Ovary (tissue), 9 donors: ENCODE measurements around the gene ATG9B. TPM values are rescaled to one million over a fixed set of nuclear protein-coding genes. Genes with fewer than 3 reads are reported as not detected.

Experiments
- DNase-seq, 5 donors: peaks; one replicate each; pipeline ENCODE4 v3.0.0-alpha.2; 2019 to 2020
- H3K27ac ChIP-seq, 2 donors: fragments of 200-600 bp; one replicate each; pipeline versions ENCODE4 v1.5.1 to v1.8.0; 2019 to 2022
- H3K27me3 ChIP-seq: fragments of 200-600 bp; one replicate; pipeline ENCODE4 v1.8.0; 2022
- H3K36me3 ChIP-seq: fragments of 200-600 bp; sonication (generic); one replicate; pipeline ENCODE4 v1.5.1; 2019
- H3K4me1 ChIP-seq: one replicate; pipeline ENCODE4 v1.8.1; 2013; ENCODE audit warnings: mild to moderate bottlenecking, moderate library complexity; ENCODE audit not compliant: insufficient read depth
- H3K4me3 ChIP-seq: fragments of 200-600 bp; sonication (generic); one replicate; pipeline ENCODE4 v1.5.1; 2017
- H3K9me3 ChIP-seq, 2 donors: fragments of 200-600 bp in 1 of 2; sonication (generic) in 1 of 2; one replicate each; pipeline versions ENCODE4 v1.5.1 to v1.8.1; 2013 to 2019; ENCODE audit warnings: mild to moderate bottlenecking in 1 of 2, moderate library complexity in 1 of 2
- EP300 ChIP-seq: sonication (generic); formaldehyde crosslinking; IDR thresholded peaks from one replicate; pipeline ENCODE4 v1.6.1; 2017; ENCODE audit warnings: antibody characterized with exemption
- POLR2A ChIP-seq: fragments of 450-650 bp; IDR thresholded peaks from one replicate; pipeline ENCODE4 v1.6.1; 2017; ENCODE audit warnings: antibody characterized with exemption, mild to moderate bottlenecking, moderate library complexity
- WGBS, 3 donors: extraction: QIAGEN DNeasy Blood & Tissue Kit in 1 of 3; methylation state at CpG; one replicate each; pipeline versions ENCODE4 v1.1.5 to v1.1.7; 2013 to 2017; 5-methylcytosine and 5-hydroxymethylcytosine counted together
- intact Hi-C, 4 donors: fragments of 100-400 bp; cut with DNase I; formaldehyde crosslinking; loops; one replicate each; pipeline versions ENCODE4 v1.11.0 to v1.15.1; 2022 to 2023
- polyA plus RNA-seq, 2 donors: library from polyadenylated mRNA; stranded (reverse); fragments of 200-250 nt in 1 of 2; fragments of 350-450 nt in 1 of 2; fragmentation: Illumina TruSeq in 1 of 2; extraction: RNeasy Lipid Tissue Mini Kit (QIAGEN cat#74804) in 1 of 2; gene quantifications; one replicate each; pipeline ENCODE4 v1.2.3, GENCODE V29; 2013 to 2014
- total RNA-seq, 7 donors: library from RNA; depleted of rRNA in 2 of 7; stranded (reverse); fragments of >200 nt in 2 of 7; fragmentation: NEBNext Ultra II Directional in 3 of 7; extraction: Animal tissue kit (Norgen Biotek cat#: 25700) in 3 of 7; gene quantifications; one replicate each; pipeline versions ENCODE4 v1.1.0 to v1.2.4, GENCODE V29; 2016 to 2023
- TF ChIP-seq, protein P1 (sequence below), 3 donors: fragments of 450-650 bp in 2 of 3; fragments of 200-600 bp in 1 of 3; IDR thresholded peaks; one replicate each; pipeline versions ENCODE4 v1.5.1 to v1.8.0; 2016 to 2022; ENCODE audit warnings: antibody characterized with exemption in 3 of 3, mild to moderate bottlenecking in 1 of 3
- donor health status: DM: no; HTN: no; CAD: no; lungs with moderate emphysema.
- donor health status: DM: no; HTN: no; CAD: no.
- donor health status: Bipolar disorder and iron deficiency.
- donor health status: DM: yes; HTN: yes; CAD: no.
- donor health status: DM: no; HTN: no; CAD: no.
- donor health status: DM: yes; HTN: yes; CAD: no.

The ATG9B gene
- total and polyA plus RNA-seq, 9 donors, result 0.03 to 1.0 (median 0.35) TPM

DNA sequence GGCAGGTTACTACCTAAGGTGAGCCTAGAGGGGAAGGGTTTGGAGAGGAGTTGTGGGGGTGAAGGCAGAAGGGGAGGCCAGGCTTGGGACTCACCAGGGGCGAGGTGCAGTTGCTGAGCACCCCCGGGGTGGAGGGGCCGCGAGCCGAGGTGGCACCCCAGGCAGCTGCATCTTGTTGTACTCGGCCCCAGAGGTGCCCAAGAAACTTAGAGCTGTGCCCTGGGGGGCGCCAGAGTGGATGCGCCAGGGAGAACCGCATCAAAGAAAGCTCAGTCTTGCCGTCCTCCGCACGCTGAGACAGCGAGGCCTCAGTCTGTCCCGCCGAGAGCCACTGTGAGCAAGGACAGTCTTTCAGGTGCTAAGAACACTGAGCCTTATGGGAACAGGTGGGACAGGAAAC, 7.4 kb downstream of the ATG9B start:
- no peak for DNase-seq
- H3K4me3 ChIP-seq, result no peak overlapping the region
- no peak overlapping the region for H3K27ac ChIP-seq
- no peaks in the 10 kb centered on the region for H3K36me3 ChIP-seq
- intact Hi-C loops, result loop anchor here in 3 of 4 donors (5.0 to 10.0 kb wide), 2 partner anchors 55 to 98 kb away; no protein-coding TSS in a partner anchor
- WGBS, 3 donors, result 82 to 88% (median 83%) methylated on average over 15 of the region's 15 CpGs
- H3K9me3 ChIP-seq, result no peaks in the 10 kb centered on the region
- H3K4me1 ChIP-seq, result peaks cover 6% of the 10 kb centered on the region
- TF ChIP-seq POLR2A (no peak), EP300 (no peak)
- TF ChIP-seq, protein P1, sequence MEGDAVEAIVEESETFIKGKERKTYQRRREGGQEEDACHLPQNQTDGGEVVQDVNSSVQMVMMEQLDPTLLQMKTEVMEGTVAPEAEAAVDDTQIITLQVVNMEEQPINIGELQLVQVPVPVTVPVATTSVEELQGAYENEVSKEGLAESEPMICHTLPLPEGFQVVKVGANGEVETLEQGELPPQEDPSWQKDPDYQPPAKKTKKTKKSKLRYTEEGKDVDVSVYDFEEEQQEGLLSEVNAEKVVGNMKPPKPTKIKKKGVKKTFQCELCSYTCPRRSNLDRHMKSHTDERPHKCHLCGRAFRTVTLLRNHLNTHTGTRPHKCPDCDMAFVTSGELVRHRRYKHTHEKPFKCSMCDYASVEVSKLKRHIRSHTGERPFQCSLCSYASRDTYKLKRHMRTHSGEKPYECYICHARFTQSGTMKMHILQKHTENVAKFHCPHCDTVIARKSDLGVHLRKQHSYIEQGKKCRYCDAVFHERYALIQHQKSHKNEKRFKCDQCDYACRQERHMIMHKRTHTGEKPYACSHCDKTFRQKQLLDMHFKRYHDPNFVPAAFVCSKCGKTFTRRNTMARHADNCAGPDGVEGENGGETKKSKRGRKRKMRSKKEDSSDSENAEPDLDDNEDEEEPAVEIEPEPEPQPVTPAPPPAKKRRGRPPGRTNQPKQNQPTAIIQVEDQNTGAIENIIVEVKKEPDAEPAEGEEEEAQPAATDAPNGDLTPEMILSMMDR (IDR thresholded peaks at IDR 0.05), result no peak
- H3K27me3 ChIP-seq, result no peaks in the 10 kb centered on the region

DNA sequence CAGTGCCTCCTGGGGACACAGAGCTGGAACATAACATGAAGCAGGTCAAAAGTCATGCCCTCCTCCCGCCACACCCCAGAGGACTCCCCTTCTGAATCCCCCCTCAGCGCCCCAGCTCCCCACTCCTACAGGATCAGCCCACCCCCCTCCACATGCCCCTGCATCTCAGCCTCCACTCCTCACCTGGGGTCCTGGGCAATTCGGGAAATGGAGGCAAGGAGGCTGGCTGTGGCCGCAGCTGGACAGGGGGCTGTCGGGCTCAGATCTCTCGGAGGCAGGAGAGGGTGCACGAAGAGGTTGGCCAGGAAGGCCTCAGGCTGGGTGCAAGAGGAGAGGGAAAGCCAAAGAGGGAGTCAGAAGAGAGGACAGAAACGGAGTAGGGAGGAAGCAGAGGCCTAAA, 7.8 kb downstream of the ATG9B start:
- Histone ChIP-seq H3K4me1 (peaks cover 6% of the 10 kb centered on the region), H3K27me3 (no peaks in the 10 kb centered on the region), H3K9me3 (no peaks in the 10 kb centered on the region), H3K27ac (no peak overlapping the region), H3K36me3 (no peaks in the 10 kb centered on the region), H3K4me3 (no peak overlapping the region)
- WGBS, 3 donors, result 75 to 84% (median 82%) methylated on average over 8 of the region's 8 CpGs
- no peak for DNase-seq
- TF ChIP-seq EP300 (no peak), POLR2A (no peak)
- TF ChIP-seq, protein P1 (IDR thresholded peaks at IDR 0.05), result no peak
- intact Hi-C loops, result loop anchor here in 3 of 4 donors (5.0 to 10.0 kb wide), 2 partner anchors 54 to 98 kb away; no protein-coding TSS in a partner anchor

DNA sequence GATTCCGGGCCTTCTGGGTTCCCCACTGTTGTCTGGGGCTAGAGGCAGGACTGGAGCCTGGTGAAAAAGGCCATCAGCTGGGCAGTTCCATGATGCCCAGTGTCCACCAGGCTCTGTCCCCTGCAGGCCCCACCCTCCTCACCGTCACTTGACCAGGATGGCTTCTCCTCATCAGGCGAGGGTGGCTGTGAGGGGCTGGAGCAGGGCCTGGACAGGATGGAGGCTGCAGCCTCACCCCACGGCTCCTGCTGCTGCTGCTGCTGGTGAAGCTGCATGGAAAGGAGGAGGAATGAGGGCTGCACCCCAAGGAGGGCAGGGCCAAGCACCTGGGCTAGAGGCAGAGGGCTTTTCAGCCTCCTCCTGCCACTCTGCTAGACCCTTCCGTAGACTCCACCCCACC, 8.3 kb downstream of the ATG9B start:
- Histone ChIP-seq H3K27ac (no peak overlapping the region), H3K9me3 (no peaks in the 10 kb centered on the region), H3K27me3 (no peaks in the 10 kb centered on the region), H3K4me1 (peaks cover 6% of the 10 kb centered on the region), H3K4me3 (no peak overlapping the region), H3K36me3 (no peaks in the 10 kb centered on the region)
- WGBS, 3 donors, result 70 to 85% (median 79%) methylated on average over 5 of the region's 5 CpGs
- intact Hi-C loops, result loop anchor here in 3 of 4 donors (5.0 to 10.0 kb wide), 2 partner anchors 54 to 99 kb away; no protein-coding TSS in a partner anchor
- TF ChIP-seq, protein P1 (IDR thresholded peaks at IDR 0.05), result no peak
- TF ChIP-seq EP300, result no peak
- TF ChIP-seq POLR2A, result no peak
- no peak for DNase-seq

DNA sequence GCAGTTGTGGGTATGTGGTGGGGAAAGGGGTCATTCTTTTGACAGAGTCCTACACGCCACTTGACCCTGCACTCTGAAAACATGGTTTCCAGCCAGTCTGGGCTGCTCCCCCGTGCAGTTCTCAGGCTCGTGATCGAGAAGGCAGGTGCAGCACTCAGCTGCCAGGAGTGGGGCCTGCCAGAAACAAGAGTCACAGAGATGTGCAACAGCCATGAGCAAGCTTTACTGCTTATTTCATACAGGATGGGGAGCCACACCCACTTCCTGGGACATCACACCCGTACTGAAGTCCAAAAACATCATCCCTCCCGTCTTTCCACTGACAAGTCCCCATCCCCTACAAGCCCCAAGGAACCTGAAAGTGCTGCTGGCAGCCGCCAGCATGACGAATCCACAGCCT, 9.3 kb downstream of the ATG9B start:
- Histone ChIP-seq H3K9me3 (no peaks in the 10 kb centered on the region), H3K4me1 (peaks cover 6% of the 10 kb centered on the region), H3K36me3 (no peaks in the 10 kb centered on the region), H3K4me3 (no peak overlapping the region), H3K27me3 (no peaks in the 10 kb centered on the region), H3K27ac (no peak overlapping the region)
- TF ChIP-seq, protein P1 (IDR thresholded peaks at IDR 0.05), result no peak
- TF ChIP-seq EP300, result no peak
- 69 to 71% (median 71%) methylated on average over 8 of the region's 8 CpGs for WGBS, 3 donors
- intact Hi-C loops, result loop anchor here in 3 of 4 donors (5.0 to 10.0 kb wide), 3 partner anchors 53 to 118 kb away; no protein-coding TSS in a partner anchor
- DNase-seq, result no peak
